Ovary (tissue), 9 donors: Measurements from ENCODE around the gene TMEM271. TPM values are rescaled to one million over a fixed set of nuclear protein-coding genes. Genes with fewer than 3 reads are reported as not detected.
A peak's percentile ranks its signal among the peaks of the same experiment; 100 is the strongest.

ENCODE experiments used
- DNase-seq, 5 donors: peaks; one replicate each; pipeline ENCODE4 v3.0.0-alpha.2; 2019 to 2020
- H3K27ac ChIP-seq, 2 donors: fragments of 200-600 bp; one replicate each; pipeline versions ENCODE4 v1.5.1 to v1.8.0; 2019 to 2022
- H3K27me3 ChIP-seq: fragments of 200-600 bp; one replicate; pipeline ENCODE4 v1.8.0; 2022
- H3K36me3 ChIP-seq: fragments of 200-600 bp; sonication (generic); one replicate; pipeline ENCODE4 v1.5.1; 2019
- H3K4me1 ChIP-seq: one replicate; pipeline ENCODE4 v1.8.1; 2013; ENCODE audit warnings: mild to moderate bottlenecking, moderate library complexity; ENCODE audit not compliant: insufficient read depth
- H3K4me3 ChIP-seq: fragments of 200-600 bp; sonication (generic); one replicate; pipeline ENCODE4 v1.5.1; 2017
- H3K9me3 ChIP-seq, 2 donors: fragments of 200-600 bp in 1 of 2; sonication (generic) in 1 of 2; one replicate each; pipeline versions ENCODE4 v1.5.1 to v1.8.1; 2013 to 2019; ENCODE audit warnings: mild to moderate bottlenecking in 1 of 2, moderate library complexity in 1 of 2
- CTCF ChIP-seq, 3 donors: fragments of 450-650 bp in 2 of 3; fragments of 200-600 bp in 1 of 3; IDR thresholded peaks; one replicate each; pipeline versions ENCODE4 v1.5.1 to v1.8.0; 2016 to 2022; ENCODE audit warnings: antibody characterized with exemption in 3 of 3, mild to moderate bottlenecking in 1 of 3
- EP300 ChIP-seq: sonication (generic); formaldehyde crosslinking; IDR thresholded peaks from one replicate; pipeline ENCODE4 v1.6.1; 2017; ENCODE audit warnings: antibody characterized with exemption
- POLR2A ChIP-seq: fragments of 450-650 bp; IDR thresholded peaks from one replicate; pipeline ENCODE4 v1.6.1; 2017; ENCODE audit warnings: antibody characterized with exemption, mild to moderate bottlenecking, moderate library complexity
- WGBS, 3 donors: extraction: QIAGEN DNeasy Blood & Tissue Kit in 1 of 3; methylation state at CpG; one replicate each; pipeline versions ENCODE4 v1.1.5 to v1.1.7; 2013 to 2017; 5-methylcytosine and 5-hydroxymethylcytosine counted together
- intact Hi-C, 4 donors: fragments of 100-400 bp; cut with DNase I; formaldehyde crosslinking; loops; one replicate each; pipeline versions ENCODE4 v1.11.0 to v1.15.1; 2022 to 2023
- polyA plus RNA-seq, 2 donors: library from polyadenylated mRNA; stranded (reverse); fragments of 200-250 nt in 1 of 2; fragments of 350-450 nt in 1 of 2; fragmentation: Illumina TruSeq in 1 of 2; extraction: RNeasy Lipid Tissue Mini Kit (QIAGEN cat#74804) in 1 of 2; gene quantifications; one replicate each; pipeline ENCODE4 v1.2.3, GENCODE V29; 2013 to 2014
- total RNA-seq, 7 donors: library from RNA; depleted of rRNA in 2 of 7; stranded (reverse); fragments of >200 nt in 2 of 7; fragmentation: NEBNext Ultra II Directional in 3 of 7; extraction: Animal tissue kit (Norgen Biotek cat#: 25700) in 3 of 7; gene quantifications; one replicate each; pipeline versions ENCODE4 v1.1.0 to v1.2.4, GENCODE V29; 2016 to 2023
- donor health status: DM: no; HTN: no; CAD: no; lungs with moderate emphysema.
- donor health status: DM: no; HTN: no; CAD: no.
- donor health status: Bipolar disorder and iron deficiency.
- donor health status: DM: yes; HTN: yes; CAD: no.
- donor health status: DM: no; HTN: no; CAD: no.
- donor health status: DM: yes; HTN: yes; CAD: no.

The TMEM271 gene
- total and polyA plus RNA-seq, 9 donors, result not detected

GRCh38 chr4:620201-620600, 44.1 kb upstream of the TMEM271 start:
- peak in 1 of 5 donors; percentile 4 for DNase-seq
- Histone ChIP-seq H3K9me3 (no peaks in the 10 kb centered on the region), H3K27ac (no peak overlapping the region), H3K27me3 (no peaks in the 10 kb centered on the region), H3K4me3 (no peak overlapping the region), H3K4me1 (no peaks in the 10 kb centered on the region), H3K36me3 (no peaks in the 10 kb centered on the region)
- no peak for TF ChIP-seq POLR2A
- TF ChIP-seq CTCF (IDR thresholded peaks at IDR 0.05), result no peak
- TF ChIP-seq EP300, result no peak
- WGBS, 3 donors, result 73 to 80% (median 79%) methylated on average over 11 of the region's 11 CpGs
- intact Hi-C loops, result no loop called here

GRCh38 chr4:617644-618641, 41.8 kb upstream of the TMEM271 start:
- WGBS, 3 donors, result 53 to 63% (median 55%) methylated on average over 18 of the region's 18 CpGs
- intact Hi-C loops, result no loop called here
- Histone ChIP-seq H3K36me3 (no peaks in the 10 kb centered on the region), H3K4me1 (no peaks in the 10 kb centered on the region), H3K27ac (no peak overlapping the region), H3K4me3 (no peak overlapping the region), H3K27me3 (no peaks in the 10 kb centered on the region), H3K9me3 (no peaks in the 10 kb centered on the region)
- DNase-seq, result peak in 1 of 5 donors; percentile 8
- no peak for TF ChIP-seq EP300
- TF ChIP-seq POLR2A, result no peak
- no peak for TF ChIP-seq CTCF (IDR thresholded peaks at IDR 0.05)

- H3K27me3 ChIP-seq, result no peaks in the 10 kb centered on the region
- no peaks in the 10 kb centered on the region for H3K9me3 ChIP-seq
- TF ChIP-seq CTCF (IDR thresholded peaks at IDR 0.05) (no peak), EP300 (no peak), POLR2A (no peak)
- 92 to 97% (median 93%) methylated on average over 27 of the region's 27 CpGs for WGBS, 3 donors
- no peak overlapping the region for H3K27ac ChIP-seq
- peak in 2 of 5 donors; percentile 6 to 9 for DNase-seq
- intact Hi-C loops, result no loop called here
- no peak overlapping the region for H3K4me3 ChIP-seq
- H3K4me1 ChIP-seq, result no peaks in the 10 kb centered on the region
- no peaks in the 10 kb centered on the region for H3K36me3 ChIP-seq
Measured at GRCh38 chr4:616911-617643, 41.0 kb upstream of the TMEM271 start.

- TF ChIP-seq POLR2A (no peak), CTCF (IDR thresholded peaks at IDR 0.05) (no peak), EP300 (no peak)
- Histone ChIP-seq H3K27me3 (no peaks in the 10 kb centered on the region), H3K27ac (no peak overlapping the region), H3K36me3 (no peaks in the 10 kb centered on the region), H3K4me3 (no peak overlapping the region), H3K9me3 (no peaks in the 10 kb centered on the region), H3K4me1 (no peaks in the 10 kb centered on the region)
- 25 to 42% (median 41%) methylated on average over 1 of the region's 1 CpG for WGBS, 3 donors
- intact Hi-C loops, result no loop called here
- DNase-seq, result no peak
Measured at GRCh38 chr4:616091-616490, 40.0 kb upstream of the TMEM271 start.
